K562 (cell line): ENCODE results near the gene TEX38. TPM values are rescaled to one million over a fixed set of nuclear protein-coding genes. Genes with fewer than 3 reads are reported as not detected.
A peak's percentile ranks its signal among the peaks of the same experiment; 100 is the strongest.
"Not testable (repeated sequence)": the region's sequence is repeated elsewhere in the genome, so short reads cannot be mapped to it uniquely, and the experiment has no call there.

Experiments used
- ATAC-seq: fragments of 200-7000 bp; cut with Tn5 transposase; 3 replicates; pipeline ENCODE4 v1.9.1; 2020; ENCODE audit warnings: moderate library complexity
- BruUV-seq: library from RNA; stranded (reverse); fragments of 400-500 nt; replicated peaks from 2 replicates; lab custom pipeline; 2021; lab: Mats Ljungman, UMichigan
- CTCF ChIA-PET: fragments of 300-600 bp; formaldehyde crosslinking; extraction: SDS; loops from one replicate; lab custom pipeline; 2021; ENCODE audit warnings: low intra/inter-chr PET ratio; lab: Yijun Ruan, JAX
- POLR2A ChIA-PET: fragments of 300-600, 350-650 bp; sonication (Branson Sonifier 250); formaldehyde crosslinking; extraction: SDS; loops from one replicate; lab custom pipeline; 2021; ENCODE audit warnings: antibody characterized with exemption, inconsistent platforms; lab: Yijun Ruan, JAX
- DNase-seq, 4 experiments: peaks; one replicate each; pipeline versions ENCODE4 v3.0.0 to v3.0.0-alpha.2; 2011 to 2018; ENCODE audit warnings: low spot score in 3 of 4, mixed read lengths in 3 of 4; ENCODE audit errors: extremely low read depth in 1 of 4
- FAIRE-seq: peaks from 2 replicates; lab custom pipeline; 2011; peaks lifted over from hg19 to GRCh38; lab: Jason Lieb, UNC
- H2AFZ ChIP-seq: 2 replicates; pipeline ENCODE4 v1.6.0; 2011; ENCODE audit warnings: low read depth, low read length, control low read depth, inconsistent platforms
- H3K27ac ChIP-seq: fragments of 200-600 bp; 3 replicates; pipeline ENCODE4 v1.8.0; 2011; ENCODE audit warnings: low read depth, mild to moderate bottlenecking, control low read depth, inconsistent platforms, low read length, moderate library complexity, mixed read lengths; ENCODE audit errors: extremely low read depth
- H3K27me3 ChIP-seq, 2 experiments: fragments of 300-600 bp in 1 of 2; 2 replicates in 1 of 2; 3 replicates in 1 of 2; pipeline versions ENCODE4 v1.6.0 to v1.8.0; 2011; ENCODE audit warnings: inconsistent platforms in 2 of 2, low read length in 2 of 2, mild to moderate bottlenecking in 1 of 2, mixed read lengths in 1 of 2, moderate library complexity in 1 of 2; ENCODE audit not compliant: control insufficient read depth in 2 of 2, insufficient read depth in 2 of 2
- H3K36me3 ChIP-seq: fragments of 300-600 bp; 3 replicates; pipeline ENCODE4 v1.8.0; 2011; ENCODE audit warnings: mild to moderate bottlenecking, low read length, inconsistent platforms; ENCODE audit not compliant: control insufficient read depth, insufficient read depth
- H3K4me1 ChIP-seq, 2 experiments: fragments of 200-600 bp in 1 of 2; replicated peaks in 1 of 2; 2 replicates in 1 of 2; 3 replicates in 1 of 2; pipeline versions ENCODE4 v1.5.1 to v1.8.0; 2011; ENCODE audit warnings: inconsistent platforms in 2 of 2, low read length in 2 of 2, mild to moderate bottlenecking in 1 of 2, mixed read lengths in 1 of 2, moderate library complexity in 1 of 2; ENCODE audit not compliant: control insufficient read depth in 2 of 2, insufficient read depth in 2 of 2
- H3K4me2 ChIP-seq: 2 replicates; pipeline ENCODE4 v1.6.1; 2011; ENCODE audit warnings: low read length, control low read depth, inconsistent platforms, mixed read lengths; ENCODE audit not compliant: insufficient read depth
- H3K4me3 ChIP-seq: fragments of 200-600 bp; sonication (generic), shearing (Covaris generic); 2 replicates; pipeline ENCODE4 v1.5.1; 2016; ENCODE audit warnings: control low read depth, inconsistent platforms
- H3K79me2 ChIP-seq: fragments of 200-600 bp; 3 replicates; pipeline ENCODE4 v1.8.0; 2011; ENCODE audit warnings: low read length, inconsistent platforms; ENCODE audit not compliant: control insufficient read depth, insufficient read depth
- H3K9ac ChIP-seq, 2 experiments: 2 replicates each; pipeline versions ENCODE4 v1.6.0 to v1.6.1; 2011; ENCODE audit warnings: low read depth in 2 of 2, low read length in 2 of 2, control low read depth in 1 of 2, inconsistent platforms in 1 of 2, mild to moderate bottlenecking in 1 of 2, mixed read lengths in 1 of 2; ENCODE audit not compliant: insufficient read depth in 1 of 2
- H3K9me1 ChIP-seq: one replicate; pipeline ENCODE4 v1.6.0; 2011; ENCODE audit warnings: inconsistent platforms, mild to moderate bottlenecking, low read length, moderate library complexity; ENCODE audit not compliant: control insufficient read depth, insufficient read depth
- H3K9me3 ChIP-seq: replicated peaks from 2 replicates; pipeline ENCODE4 v1.5.1; 2011; ENCODE audit warnings: low read depth, low read length, inconsistent platforms; ENCODE audit not compliant: control insufficient read depth, insufficient read depth
- H4K20me1 ChIP-seq: replicated peaks from 2 replicates; pipeline ENCODE4 v1.6.1; 2011; ENCODE audit warnings: low read length, inconsistent platforms, mixed read lengths; ENCODE audit not compliant: control insufficient read depth, insufficient read depth
- BCOR ChIP-seq: fragments of 450-650 bp; IDR thresholded peaks from 2 replicates; pipeline ENCODE4 v1.6.1; 2016
- CTCF ChIP-seq, 3 experiments: IDR thresholded peaks in 2 of 3; conservative IDR thresholded peaks in 1 of 3; 2 replicates each; pipeline ENCODE4 v1.5.1; 2011 to 2012; ENCODE audit warnings: low read length in 3 of 3, mild to moderate bottlenecking in 3 of 3, control low read depth in 2 of 3, improper control_type of control experiment in 1 of 3, inconsistent platforms in 1 of 3, low read depth in 1 of 3, mixed read lengths in 1 of 3, moderate library complexity in 1 of 3; ENCODE audit not compliant: insufficient read depth in 2 of 3
- UBTF ChIP-seq, 2 experiments: IDR thresholded peaks; 2 replicates each; pipeline ENCODE4 v1.6.1; 2012; ENCODE audit warnings: improper control_type of control experiment in 2 of 2, low read depth in 2 of 2, low read length in 2 of 2, borderline replicate concordance in 1 of 2
- XRCC4 ChIP-seq: IDR thresholded peaks from one replicate; pipeline ENCODE4 v1.6.1; 2011; ENCODE audit not compliant: insufficient read depth, insufficient read length; ENCODE audit errors: extremely low read depth
- ZBTB12 ChIP-seq: fragments of 250-450 bp; sonication (Bioruptor Pico); IDR thresholded peaks from 2 replicates; pipeline ENCODE4 v1.4.0; 2020
- ZNF146 ChIP-seq: IDR thresholded peaks from one replicate; pipeline ENCODE4 v1.6.1; 2018; ENCODE audit warnings: missing compliant biosample characterization; ENCODE audit not compliant: unreplicated experiment
- WGBS: fragments of 100-300 bp; shearing (Covaris generic); methylation state at CpG from one replicate; pipeline ENCODE4 v1.1.6; 2016; ENCODE audit warnings: low coverage, mixed read lengths; ENCODE audit not compliant: insufficient coverage; ENCODE audit errors: missing lambda C conversion rate; 5-methylcytosine and 5-hydroxymethylcytosine counted together
- in situ Hi-C: fragments of 300-500 bp; cut with MboI; formaldehyde crosslinking; loops from 4 replicates; pipeline ENCODE4 v1.15.0; 2018; ENCODE audit warnings: inconsistent platforms, mixed read lengths
- intact Hi-C: fragments of 100-400 bp; cut with micrococcal nuclease; formaldehyde crosslinking; loops from 2 replicates; pipeline ENCODE4 v1.14.2; 2022
- polyA plus RNA-seq, 8 experiments: library from polyadenylated mRNA; depleted of rRNA in 4 of 8; stranded (reverse) in 5 of 8; unstranded in 3 of 8; fragments of >200 nt; fragmentation: Nextera tagmentation in 2 of 8; fragmentation: Illumina TruSeq in 1 of 8; extraction: Ambion mirVana in 2 of 8; extraction: Trizol in 1 of 8; gene quantifications; 2 replicates each; pipeline versions ENCODE4 v1.2.1 to v1.2.3, GENCODE V29; 2011 to 2014; ENCODE audit warnings: inconsistent platforms in 1 of 8, missing spikeins in 1 of 8
- total RNA-seq, 7 experiments: library from RNA; depleted of rRNA in 6 of 7; stranded (reverse); fragments of >200 nt in 6 of 7; fragmentation: Illumina TruSeq in 2 of 7; extraction: Trizol in 2 of 7; gene quantifications; 2 replicates each; pipeline versions ENCODE4 v1.2.1 to v1.2.3, GENCODE V29; 2011 to 2021; ENCODE audit warnings: low replicate concordance in 1 of 7

The TEX38 gene
- total and polyA plus RNA-seq, 9 of the 15 experiments (the other 6 are each of a cell fraction or from before 2014, with no cell fraction given): not detected

- peaks cover 12% of the 10 kb centered on the region for H3K79me2 ChIP-seq
- POLR2A ChIA-PET: interaction anchor here (1.0 kb wide), 1 partner anchor 12 kb away, joined by 4 read pairs; no protein-coding TSS in a partner anchor
- DNase-seq, FAIRE-seq, H3K9me1 ChIP-seq, H4K20me1 ChIP-seq, H3K4me1 ChIP-seq, intact Hi-C loops, H3K9me3 ChIP-seq, H3K4me2 ChIP-seq, H3K27ac ChIP-seq, ATAC-seq, H2AFZ ChIP-seq, H3K9ac ChIP-seq, in situ Hi-C loops, H3K4me3 ChIP-seq, H3K27me3 ChIP-seq, BruUV-seq: not testable (repeated sequence)
- peaks cover 18% of the 10 kb centered on the region for H3K36me3 ChIP-seq
- peak; percentile 15; the same call in 1 of the 2 replicates for TF ChIP-seq BCOR
- TF ChIP-seq ZNF146 (CRISPR knock-in tag): peak; percentile 24
- CTCF ChIA-PET: interaction anchor here (0.7 kb wide), 1 partner anchor 61 kb away, joined by 6 read pairs; no protein-coding TSS in a partner anchor
- 93% methylated on average over 4 of the region's 5 CpGs for WGBS
Observed at GRCh38 chr1:46662919-46663318, 8.7 kb upstream of the TEX38 start.

GRCh38 chr1:46665983-46666382 is 5.7 kb upstream of the TEX38 start:
- no peak for TF ChIP-seq ZBTB12 (CRISPR knock-in tag)
- no peak for TF ChIP-seq XRCC4
- TF ChIP-seq CTCF (IDR thresholded peaks at IDR 0.05 in 2 of 3, conservative IDR thresholded peaks at IDR 0.05 in 1 of 3; ENCODE audit: insufficient read depth in 2 of 3, low read depth in 1 of 3, low read length in 3 of 3): peak in 1 of 3 experiments; percentile 4; a peak in 1 of 6 replicates
- no peak for TF ChIP-seq UBTF (IDR thresholded peaks at IDR 0.05; ENCODE audit: borderline replicate concordance in 1 of 2, low read depth in 2 of 2, low read length in 2 of 2)
- DNase-seq: no peak
- no peak for FAIRE-seq
- ATAC-seq: no peak
- Histone ChIP-seq H3K4me2 (no peak overlapping the region), H3K9me3 (no peaks in the 10 kb centered on the region), H3K79me2 (peaks cover 13% of the 10 kb centered on the region), H3K36me3 (peaks cover 12% of the 10 kb centered on the region), H4K20me1 (no peaks in the 10 kb centered on the region), H2AFZ (no peak overlapping the region), H3K4me3 (no peak overlapping the region), H3K27me3 (no peaks in the 10 kb centered on the region), H3K9me1 (no peaks in the 10 kb centered on the region), H3K4me1 (peaks cover 9 to 13% of the 10 kb centered on the region in 2 experiments; a peak in 3 of 5 replicates), H3K9ac (no peak overlapping the region), H3K27ac (no peak overlapping the region)
- intact Hi-C loops (no loop called here), in situ Hi-C loops (no loop called here)
- BruUV-seq: no TSS peak
- WGBS: 71% methylated on average over 2 of the region's 2 CpGs
- ChIA-PET POLR2A (interaction anchor here (0.7 to 1.6 kb wide), 7 partner anchors 10 to 305 kb away, joined by 3 to 5 read pairs (median 3); no protein-coding TSS in a partner anchor), CTCF (no interaction called here)
